Measurements from ENCODE around the gene SERPINE2.

SERPINE2 gene

DNA sequence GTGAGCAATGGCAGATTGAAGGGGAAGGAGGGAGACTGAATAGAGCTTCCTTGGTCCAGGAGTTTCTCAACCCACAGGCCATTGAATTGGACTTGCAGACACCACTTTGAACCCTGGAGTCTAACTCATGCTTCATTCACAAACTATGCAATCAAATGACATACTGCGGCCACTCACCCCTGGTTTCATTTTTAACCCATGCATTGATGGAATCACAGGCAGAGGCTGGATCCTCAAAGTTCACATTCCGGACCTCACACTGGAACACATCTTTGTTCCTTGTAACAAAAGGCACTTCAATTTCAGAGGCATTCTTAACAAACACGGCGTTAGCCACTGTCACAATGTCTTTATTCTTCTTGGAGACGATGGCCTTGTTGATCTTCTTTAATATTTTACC, 41.1 kb downstream of the SERPINE2 start:
- Histone ChIP-seq H3K27me3 (ENCODE audit: insufficient read depth, low read length, poor library complexity, severe bottlenecking) (no peaks in the 10 kb centered on the region), H3K9me2 (replicated peaks; ENCODE audit: low read depth, low read length) (no peaks in the 10 kb centered on the region), H3K4me1 (ENCODE audit: insufficient read depth, low read length, poor library complexity, severe bottlenecking) (no peaks in the 10 kb centered on the region), H2AFZ (ENCODE audit: low read length) (no peak overlapping the region), H3K9ac (ENCODE audit: low read depth, low read length, poor library complexity, severe bottlenecking) (no peak overlapping the region), H3F3A (ENCODE audit: low read depth) (no peaks in the 10 kb centered on the region), H3K79me2 (ENCODE audit: insufficient read depth, low read length) (no peaks in the 10 kb centered on the region), H3K9me3 (ENCODE audit: insufficient read depth, low read depth, low read length) (no peaks in the 10 kb centered on the region), H3K36me3 (ENCODE audit: insufficient read depth, low read length) (no peaks in the 10 kb centered on the region; the same call in 1 of the 2 replicates), H3K4me2 (ENCODE audit: low read depth, low read length, poor library complexity, severe bottlenecking) (no peak overlapping the region), H3K4me3 (ENCODE audit: low read length, poor library complexity, severe bottlenecking) (no peak overlapping the region), H4K20me1 (ENCODE audit: insufficient read depth, low read length, poor library complexity, severe bottlenecking) (no peaks in the 10 kb centered on the region)
- no peak for TF ChIP-seq EZH2phosphoT487 (IDR thresholded peaks at IDR 0.05; ENCODE audit: borderline replicate concordance)
- TF ChIP-seq, protein P1, sequence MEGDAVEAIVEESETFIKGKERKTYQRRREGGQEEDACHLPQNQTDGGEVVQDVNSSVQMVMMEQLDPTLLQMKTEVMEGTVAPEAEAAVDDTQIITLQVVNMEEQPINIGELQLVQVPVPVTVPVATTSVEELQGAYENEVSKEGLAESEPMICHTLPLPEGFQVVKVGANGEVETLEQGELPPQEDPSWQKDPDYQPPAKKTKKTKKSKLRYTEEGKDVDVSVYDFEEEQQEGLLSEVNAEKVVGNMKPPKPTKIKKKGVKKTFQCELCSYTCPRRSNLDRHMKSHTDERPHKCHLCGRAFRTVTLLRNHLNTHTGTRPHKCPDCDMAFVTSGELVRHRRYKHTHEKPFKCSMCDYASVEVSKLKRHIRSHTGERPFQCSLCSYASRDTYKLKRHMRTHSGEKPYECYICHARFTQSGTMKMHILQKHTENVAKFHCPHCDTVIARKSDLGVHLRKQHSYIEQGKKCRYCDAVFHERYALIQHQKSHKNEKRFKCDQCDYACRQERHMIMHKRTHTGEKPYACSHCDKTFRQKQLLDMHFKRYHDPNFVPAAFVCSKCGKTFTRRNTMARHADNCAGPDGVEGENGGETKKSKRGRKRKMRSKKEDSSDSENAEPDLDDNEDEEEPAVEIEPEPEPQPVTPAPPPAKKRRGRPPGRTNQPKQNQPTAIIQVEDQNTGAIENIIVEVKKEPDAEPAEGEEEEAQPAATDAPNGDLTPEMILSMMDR (conservative IDR thresholded peaks at IDR 0.05; ENCODE audit: low read length), result no peak

DNA sequence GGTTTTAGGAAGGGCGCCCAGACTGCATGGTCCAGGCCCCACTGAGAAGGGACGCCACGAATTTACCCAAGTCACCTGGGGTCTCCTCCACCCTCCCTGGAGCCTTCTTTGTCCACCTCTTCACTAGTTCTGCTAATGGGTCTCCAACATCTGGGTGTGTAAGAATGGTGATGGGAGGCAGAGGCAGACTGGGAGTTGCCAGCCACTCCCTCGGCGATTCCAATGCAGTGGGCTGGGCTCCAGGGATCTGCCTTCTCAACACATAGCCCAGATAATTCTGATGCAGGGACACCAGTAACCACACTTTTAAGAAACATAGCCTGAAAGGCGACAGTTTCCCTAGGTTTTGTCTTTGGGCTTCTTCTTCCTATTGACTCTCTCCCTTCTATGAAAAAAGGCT, 42.7 kb downstream of the SERPINE2 start:
- Histone ChIP-seq H2AFZ (ENCODE audit: low read length) (no peak overlapping the region), H4K20me1 (ENCODE audit: insufficient read depth, low read length, poor library complexity, severe bottlenecking) (no peaks in the 10 kb centered on the region), H3K27me3 (ENCODE audit: insufficient read depth, low read length, poor library complexity, severe bottlenecking) (no peaks in the 10 kb centered on the region), H3K9me2 (replicated peaks; ENCODE audit: low read depth, low read length) (no peaks in the 10 kb centered on the region), H3K79me2 (ENCODE audit: insufficient read depth, low read length) (no peaks in the 10 kb centered on the region), H3K9me3 (ENCODE audit: insufficient read depth, low read depth, low read length) (no peaks in the 10 kb centered on the region), H3F3A (ENCODE audit: low read depth) (no peaks in the 10 kb centered on the region), H3K36me3 (ENCODE audit: insufficient read depth, low read length) (no peaks in the 10 kb centered on the region; the same call in 1 of the 2 replicates), H3K4me1 (ENCODE audit: insufficient read depth, low read length, poor library complexity, severe bottlenecking) (no peaks in the 10 kb centered on the region), H3K4me2 (ENCODE audit: low read depth, low read length, poor library complexity, severe bottlenecking) (no peak overlapping the region), H3K9ac (ENCODE audit: low read depth, low read length, poor library complexity, severe bottlenecking) (no peak overlapping the region), H3K4me3 (ENCODE audit: low read length, poor library complexity, severe bottlenecking) (no peak overlapping the region)
- TF ChIP-seq EZH2phosphoT487 (IDR thresholded peaks at IDR 0.05; ENCODE audit: borderline replicate concordance), result no peak
- TF ChIP-seq, protein P1 (conservative IDR thresholded peaks at IDR 0.05; ENCODE audit: low read length), result no peak

DNA sequence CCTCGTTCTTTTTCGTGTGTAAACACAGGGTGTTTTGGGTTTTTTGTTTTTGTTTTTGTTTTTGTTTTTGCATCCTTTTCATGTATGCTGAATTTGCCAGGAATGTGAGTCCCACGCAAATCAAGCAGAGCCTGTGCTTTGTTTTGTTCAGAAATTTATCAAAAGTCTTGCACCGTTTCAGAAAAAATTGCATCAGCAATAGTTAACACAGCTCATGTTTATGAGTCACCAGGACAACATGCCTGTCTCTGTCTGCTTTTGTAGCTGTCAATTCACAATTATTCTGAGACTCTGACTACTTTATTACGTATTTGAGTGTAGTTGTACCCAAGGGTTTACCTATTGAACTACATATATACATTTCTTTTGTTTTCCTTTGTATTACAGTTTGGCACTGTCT, 43.5 kb downstream of the SERPINE2 start:
- Histone ChIP-seq H3F3A (ENCODE audit: low read depth) (no peaks in the 10 kb centered on the region), H3K36me3 (ENCODE audit: insufficient read depth, low read length) (no peaks in the 10 kb centered on the region; the same call in 1 of the 2 replicates), H3K9me2 (replicated peaks; ENCODE audit: low read depth, low read length) (no peaks in the 10 kb centered on the region), H3K9ac (ENCODE audit: low read depth, low read length, poor library complexity, severe bottlenecking) (no peak overlapping the region), H3K9me3 (ENCODE audit: insufficient read depth, low read depth, low read length) (no peaks in the 10 kb centered on the region), H3K4me1 (ENCODE audit: insufficient read depth, low read length, poor library complexity, severe bottlenecking) (no peaks in the 10 kb centered on the region), H3K4me2 (ENCODE audit: low read depth, low read length, poor library complexity, severe bottlenecking) (no peak overlapping the region), H3K4me3 (ENCODE audit: low read length, poor library complexity, severe bottlenecking) (no peak overlapping the region), H3K27me3 (ENCODE audit: insufficient read depth, low read length, poor library complexity, severe bottlenecking) (no peaks in the 10 kb centered on the region), H3K79me2 (ENCODE audit: insufficient read depth, low read length) (no peaks in the 10 kb centered on the region), H4K20me1 (ENCODE audit: insufficient read depth, low read length, poor library complexity, severe bottlenecking) (no peaks in the 10 kb centered on the region), H2AFZ (ENCODE audit: low read length) (no peak overlapping the region)
- TF ChIP-seq EZH2phosphoT487 (IDR thresholded peaks at IDR 0.05; ENCODE audit: borderline replicate concordance), result no peak
- TF ChIP-seq, protein P1 (conservative IDR thresholded peaks at IDR 0.05; ENCODE audit: low read length), result no peak
